Activated T-helper 1 cell treated with Interleukin-2 at 50 U/mL for 16 hours (primary cell): ENCODE measurements around the gene CARD19.

Experiments used
- DNase-seq: peaks from one replicate; pipeline ENCODE4 v3.0.0-alpha.2; 2020; ENCODE audit warnings: low read depth

The CARD19 gene

DNA sequence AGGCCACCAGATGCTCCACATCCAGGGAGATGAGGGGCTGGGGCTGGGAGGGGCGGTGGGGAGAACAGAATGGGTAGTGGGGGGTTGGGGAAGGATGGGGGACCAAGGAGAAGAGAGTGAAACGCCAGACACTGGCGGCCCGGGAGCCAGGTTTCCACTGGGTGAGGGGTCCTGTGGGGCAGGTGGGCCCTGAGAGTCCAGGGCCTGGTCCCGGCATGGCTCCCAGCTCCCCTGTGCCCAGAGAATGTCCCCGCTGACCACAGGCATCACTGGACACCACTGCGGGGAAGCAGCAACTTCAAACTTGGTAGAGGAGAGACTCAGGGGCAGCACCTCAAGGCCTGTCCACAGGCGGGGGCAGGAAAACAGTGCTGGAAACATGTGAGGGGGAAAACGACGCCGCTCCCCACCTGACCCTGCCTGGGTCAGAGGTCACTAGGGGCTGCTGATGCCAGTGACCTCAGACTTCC is 24.9 kb downstream of the CARD19 start:
- DNase-seq = no peak

DNA sequence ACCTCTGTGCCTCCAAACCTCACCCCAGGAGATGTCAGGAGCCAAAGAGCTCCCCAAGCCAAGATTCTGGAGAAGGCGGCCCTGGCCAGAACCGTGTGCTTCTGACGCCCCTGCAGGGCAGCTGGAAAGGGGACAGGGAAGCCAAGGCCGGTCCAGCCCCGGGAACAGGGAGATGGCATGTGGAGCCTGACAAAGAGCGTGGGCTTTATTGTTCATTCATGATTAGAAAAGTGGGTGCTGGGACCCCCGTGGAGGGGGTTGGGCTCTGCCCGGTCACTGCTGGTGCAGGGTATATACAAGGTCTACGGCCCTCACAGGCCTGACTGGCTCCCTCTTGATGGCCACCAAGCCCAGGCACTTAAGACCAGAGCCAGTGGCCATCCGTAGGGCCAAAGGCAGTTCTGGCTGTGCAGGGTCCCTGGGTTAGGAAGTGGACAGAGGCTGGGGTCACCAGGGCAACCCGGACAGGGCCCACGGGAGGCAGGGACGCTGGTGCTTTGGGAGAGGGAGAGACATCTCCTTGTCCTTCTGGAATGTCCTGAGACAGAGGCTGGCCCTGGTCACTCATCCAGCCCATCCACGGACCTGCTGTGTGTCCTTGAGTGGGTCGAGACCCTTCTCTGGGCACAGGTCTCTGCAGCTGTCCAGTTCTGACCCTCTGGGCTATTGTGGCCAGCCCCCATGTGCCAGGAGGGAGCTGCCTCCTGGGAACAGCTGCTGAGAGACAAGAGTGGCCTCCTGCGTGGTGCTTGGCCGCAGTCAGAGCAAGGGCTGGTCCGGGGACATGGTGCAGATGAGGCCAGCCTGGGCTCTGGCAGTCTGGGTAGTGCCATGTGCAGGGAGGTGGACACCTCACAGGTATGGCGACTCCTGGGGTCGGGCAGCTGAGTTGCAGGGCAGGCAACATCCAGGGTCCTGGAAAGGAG is 25.6 kb downstream of the CARD19 start:
- DNase-seq = no peak

DNA sequence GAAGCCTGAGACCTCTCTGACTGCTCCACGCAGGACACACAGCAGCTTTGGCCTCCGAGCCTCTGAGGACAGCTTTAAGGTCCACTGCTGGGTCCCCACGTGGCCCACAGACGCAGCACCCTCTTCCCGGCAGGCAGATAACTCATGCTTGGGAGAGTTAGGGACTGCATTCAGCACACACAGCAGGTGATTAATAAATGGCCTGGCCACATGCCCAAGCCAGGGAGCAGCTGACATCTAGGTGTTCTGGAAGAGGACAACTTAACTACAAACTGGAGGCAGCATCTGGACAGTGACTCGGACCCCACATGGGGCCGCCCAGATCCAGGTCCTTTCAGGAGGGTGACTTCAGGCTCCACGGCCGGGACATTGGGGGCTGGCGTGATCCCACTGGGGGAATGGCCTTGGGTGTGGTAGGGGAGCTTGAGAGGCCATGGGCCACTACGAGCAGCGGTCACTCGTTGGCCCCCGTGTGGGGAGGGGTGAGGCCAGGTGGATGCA is 26.8 kb downstream of the CARD19 start:
- DNase-seq = no peak

DNA sequence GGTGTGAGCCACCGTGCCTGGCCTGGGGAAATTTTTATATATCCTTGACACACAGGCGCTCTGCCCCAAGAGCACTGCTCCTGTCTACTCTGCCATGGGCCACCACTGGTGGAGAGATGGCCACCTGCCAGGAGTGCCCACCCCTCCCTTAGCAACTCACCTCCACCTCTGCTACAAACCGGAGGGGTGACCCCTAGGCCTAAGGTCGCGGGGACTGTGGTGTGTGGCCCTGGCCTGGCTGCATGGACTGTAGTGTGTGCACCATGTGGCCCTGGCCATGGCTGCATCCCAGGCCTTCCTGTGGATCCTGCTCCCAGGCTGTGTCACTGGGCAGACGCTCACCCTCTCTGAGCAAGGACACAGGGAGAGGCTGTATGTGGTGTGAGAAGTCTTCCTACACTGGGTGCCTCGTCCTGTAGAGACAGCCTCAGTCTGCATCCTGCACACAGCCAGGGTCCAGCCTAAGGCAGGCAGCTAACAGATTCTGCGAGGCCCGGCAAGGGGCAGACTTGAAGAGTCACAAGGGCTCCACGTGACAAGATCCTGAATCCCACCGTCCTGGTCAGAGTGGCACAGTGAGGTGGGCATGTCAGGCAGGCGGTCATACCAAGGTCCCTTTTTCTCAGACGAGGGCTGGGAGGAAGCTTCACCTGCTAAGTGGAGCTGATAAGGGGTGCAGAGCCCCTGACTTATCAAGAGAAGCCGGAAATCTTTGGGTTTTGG is 27.7 kb downstream of the CARD19 start:
- no peak for DNase-seq

GRCh38 chr9:93124793-93125192 is 28.8 kb downstream of the CARD19 start:
- no peak for DNase-seq

DNA sequence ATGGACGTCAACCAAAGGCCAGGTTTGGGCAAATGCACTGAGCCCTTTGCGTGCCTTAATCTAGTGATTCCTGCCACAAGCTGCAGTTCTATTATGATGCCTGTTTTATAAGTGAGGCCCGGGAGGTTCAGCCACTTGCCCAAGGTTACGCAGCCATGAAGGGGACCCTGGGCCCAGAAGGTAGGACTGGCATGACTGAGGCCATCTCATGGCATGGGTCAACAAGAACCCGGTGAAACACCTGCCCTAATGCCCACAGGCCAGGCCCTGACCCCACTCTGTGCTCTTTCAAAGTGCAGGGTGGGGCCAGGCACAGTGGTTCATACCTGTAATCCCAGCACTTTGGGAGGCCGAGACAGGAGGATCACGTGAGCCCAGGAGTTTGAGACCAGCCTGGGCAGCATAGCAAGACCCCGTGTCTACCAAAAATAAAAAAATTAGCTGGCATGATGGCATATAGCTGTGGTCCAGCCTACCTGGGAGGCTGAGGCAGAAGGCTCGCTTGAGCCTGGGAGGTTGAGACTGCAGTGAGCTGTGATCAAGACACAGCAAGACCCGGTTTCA is 29.4 kb downstream of the CARD19 start:
- no peak for DNase-seq

DNA sequence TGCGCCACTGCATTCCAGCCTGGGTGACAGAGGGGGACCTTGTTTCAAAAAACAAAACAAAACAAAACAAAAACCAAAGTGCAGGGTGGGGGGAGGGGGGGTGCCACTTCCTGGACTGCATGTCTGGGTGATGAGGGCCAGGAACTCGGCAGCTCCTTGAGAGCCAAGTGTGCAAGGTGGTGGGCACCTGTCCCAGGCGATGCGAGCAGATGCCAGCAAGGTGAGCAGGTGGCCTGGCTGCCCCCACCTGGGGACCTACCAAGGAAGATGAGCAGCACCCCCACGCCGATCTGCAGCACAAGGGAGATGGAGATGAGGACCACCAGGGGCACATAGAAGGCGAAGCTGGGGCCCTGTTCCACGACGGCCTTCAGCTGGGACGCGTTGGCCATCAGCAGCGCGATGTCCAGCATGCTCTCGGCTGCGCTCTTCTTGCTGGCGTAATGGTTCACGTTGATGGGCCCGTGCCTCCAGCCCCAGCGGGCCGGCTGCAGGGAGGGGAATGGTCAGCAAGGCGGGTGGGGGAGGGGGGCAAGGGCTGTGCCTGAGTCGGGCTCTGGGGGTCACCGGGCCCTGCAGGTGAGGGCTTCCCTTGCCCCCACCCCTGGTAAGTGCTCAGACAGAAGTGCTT is 30.2 kb downstream of the CARD19 start:
- no peak for DNase-seq

GRCh38 chr9:93126825-93127368 is 30.9 kb downstream of the CARD19 start:
- DNase-seq = no peak

GRCh38 chr9:93127395-93127911 is 31.4 kb downstream of the CARD19 start:
- DNase-seq = no peak

- no peak for DNase-seq
These were observed 32.1 kb downstream of the CARD19 start for GRCh38 chr9:93128011-93128714.

DNA sequence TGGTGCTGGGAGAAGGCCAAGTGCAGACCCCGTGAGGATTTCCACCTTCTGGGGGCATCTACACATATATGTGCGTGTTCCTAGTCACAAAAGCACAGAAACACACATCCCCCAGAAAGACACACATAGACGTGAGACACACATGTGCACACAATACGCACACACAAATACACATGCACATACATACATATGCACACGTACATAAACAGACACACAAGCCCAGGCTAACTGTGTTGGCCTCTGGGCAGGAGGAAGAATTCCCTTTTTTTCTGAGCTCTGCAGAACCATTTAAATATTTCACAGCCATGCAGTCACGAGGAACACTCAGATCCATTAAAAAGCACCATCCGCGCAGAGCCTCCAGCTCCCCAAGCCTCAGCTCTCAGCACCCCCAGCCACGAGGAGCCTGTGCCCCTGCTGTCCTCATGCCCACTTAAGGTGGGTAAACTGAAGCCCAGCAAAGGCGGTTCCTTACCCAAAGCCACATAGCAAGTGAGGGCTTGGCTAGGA is 32.8 kb downstream of the CARD19 start:
- no peak for DNase-seq

DNA sequence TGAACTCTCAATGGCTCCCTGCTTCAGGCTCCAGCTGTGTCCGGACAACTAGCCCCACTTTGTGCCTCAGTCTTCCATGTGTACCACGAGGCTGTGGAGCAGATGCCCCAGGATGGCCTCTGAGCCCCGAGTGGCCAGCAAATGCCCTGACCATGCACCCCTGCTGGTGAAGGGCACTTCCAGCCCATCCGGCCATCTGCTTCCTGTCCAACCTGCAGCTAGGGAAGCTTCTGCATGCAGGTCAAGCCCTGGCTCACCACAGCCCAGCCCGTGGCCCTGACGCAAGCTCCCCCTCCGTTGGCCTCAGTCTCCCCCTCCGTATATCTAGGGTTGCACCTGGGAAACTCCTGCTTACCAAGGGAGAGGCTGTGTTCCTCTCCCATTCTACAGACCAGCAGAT is 33.3 kb downstream of the CARD19 start:
- DNase-seq = no peak

- no peak for DNase-seq
These were observed 33.9 kb downstream of the CARD19 start for GRCh38 chr9:93129691-93130500.

DNA sequence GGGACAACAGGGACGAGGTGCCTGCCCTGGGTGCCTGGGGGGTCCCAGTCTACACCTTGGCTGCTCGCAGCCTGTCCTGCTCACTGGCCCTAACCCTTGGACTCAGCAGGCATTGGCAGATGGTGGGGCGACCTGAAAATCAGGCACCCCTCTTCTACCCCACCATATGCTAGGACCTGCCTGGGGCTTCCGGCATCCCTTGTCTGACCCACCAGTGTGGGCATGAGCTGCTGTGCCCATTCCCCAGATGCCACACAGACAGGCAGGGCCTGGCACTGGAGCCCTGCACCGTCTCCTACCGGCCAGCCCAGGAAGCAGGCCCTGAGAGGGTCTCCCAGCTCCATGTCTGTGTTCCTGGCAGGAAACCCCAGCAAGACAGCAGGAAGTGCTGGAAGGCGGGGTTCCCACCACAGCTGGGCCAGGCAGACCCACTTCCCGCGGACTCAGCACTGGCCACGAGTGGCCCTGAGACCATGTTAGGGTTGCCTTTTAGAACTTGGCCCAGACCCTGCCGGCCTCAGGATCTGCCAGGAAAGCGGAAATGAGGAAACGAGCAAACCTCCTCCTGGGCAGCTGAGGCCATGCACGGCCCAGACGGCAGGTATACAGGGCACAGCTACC is 35.0 kb downstream of the CARD19 start:
- DNase-seq = no peak

GRCh38 chr9:93131599-93132286 is 35.7 kb downstream of the CARD19 start:
- DNase-seq = no peak

DNA sequence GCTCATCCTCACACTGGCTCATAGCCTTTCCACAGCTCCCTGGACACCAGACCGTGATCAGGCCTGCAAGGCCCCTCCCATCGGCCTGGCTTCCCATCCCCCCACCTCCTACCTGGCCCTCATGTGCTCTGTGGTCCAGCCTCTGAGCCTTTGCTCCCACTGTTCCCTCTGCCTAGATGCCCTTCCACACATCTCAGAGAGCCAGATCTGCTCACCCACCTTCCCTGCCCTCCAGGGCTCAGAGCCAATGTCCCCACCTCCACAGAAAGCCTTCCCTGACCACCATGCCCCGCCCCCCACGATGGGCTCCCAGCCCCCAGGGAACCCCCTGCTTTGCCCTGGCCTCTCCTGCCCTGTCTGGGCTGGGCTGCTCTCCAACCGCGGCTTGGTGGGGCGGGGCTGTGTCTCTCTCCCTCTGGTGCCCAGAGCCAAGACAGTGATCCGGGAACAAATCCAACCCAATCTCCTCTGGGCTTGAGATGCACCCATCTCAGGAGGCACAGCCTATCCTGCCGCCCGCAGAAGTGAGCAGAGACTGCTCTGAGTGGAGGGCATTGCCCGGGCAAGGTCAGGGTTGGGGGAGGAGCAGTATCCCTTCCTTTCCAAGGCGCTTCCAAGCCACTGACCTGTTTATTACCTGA is 36.4 kb downstream of the CARD19 start:
- DNase-seq = no peak

GRCh38 chr9:93132946-93133680 is 37.1 kb downstream of the CARD19 start:
- no peak for DNase-seq

DNA sequence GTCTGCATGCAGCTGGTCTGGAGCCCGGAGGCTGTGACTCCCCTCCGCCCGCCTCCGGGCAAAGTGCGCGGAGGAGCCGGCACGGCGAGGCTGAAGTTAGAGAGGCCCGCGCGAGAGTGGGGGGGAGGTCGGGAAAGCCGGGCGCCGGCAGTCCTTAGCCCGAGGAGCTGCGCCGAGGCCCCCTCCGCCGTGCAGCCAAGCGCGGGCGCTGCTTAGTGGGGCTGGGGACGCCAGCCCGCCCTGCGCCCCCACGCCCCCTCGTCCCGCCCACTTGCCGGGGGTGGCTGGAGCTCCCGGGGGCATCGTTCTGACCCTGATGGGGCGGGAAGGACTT is 37.6 kb downstream of the CARD19 start:
- peak; percentile 25 for DNase-seq
